ENCODE data around the gene PYDC1.
"Not testable (repeated sequence)": the region's sequence is repeated elsewhere in the genome, so short reads cannot be mapped to it uniquely, and the experiment has no call there.

The PYDC1 gene

GRCh38 chr16:31195861-31196260 is 21.1 kb downstream of the PYDC1 start:
- not testable (repeated sequence) for DNase-seq (ENCODE audit: low read depth in 2 of 2)

- no peak for DNase-seq (ENCODE audit: low read depth in 2 of 2)
Observed at GRCh38 chr16:31194898-31195297, 22.0 kb downstream of the PYDC1 start.

- no peak for DNase-seq (ENCODE audit: low read depth in 2 of 2)
Observed at GRCh38 chr16:31193874-31194273, 23.1 kb downstream of the PYDC1 start.

- no peak for DNase-seq (ENCODE audit: low read depth in 2 of 2)
Observed at GRCh38 chr16:31192856-31193642, 23.9 kb downstream of the PYDC1 start.

GRCh38 chr16:31191697-31192428 is 25.1 kb downstream of the PYDC1 start:
- DNase-seq (ENCODE audit: low read depth in 2 of 2), result no peak

- no peak for DNase-seq (ENCODE audit: low read depth in 2 of 2)
Observed at GRCh38 chr16:31190818-31191444, 26.0 kb downstream of the PYDC1 start.

GRCh38 chr16:31190061-31190460 is 26.9 kb downstream of the PYDC1 start:
- DNase-seq (ENCODE audit: low read depth in 2 of 2), result no peak

GRCh38 chr16:31189412-31189778 is 27.5 kb downstream of the PYDC1 start:
- DNase-seq (ENCODE audit: low read depth in 2 of 2), result no peak

- no peak for DNase-seq (ENCODE audit: low read depth in 2 of 2)
Observed at GRCh38 chr16:31188450-31189411, 28.2 kb downstream of the PYDC1 start.

- no peak for DNase-seq (ENCODE audit: low read depth in 2 of 2)
Observed at GRCh38 chr16:31187808-31188189, 29.1 kb downstream of the PYDC1 start.

- DNase-seq (ENCODE audit: low read depth in 2 of 2), result no peak
Observed at GRCh38 chr16:31186930-31187807, 29.8 kb downstream of the PYDC1 start.

- no peak for DNase-seq (ENCODE audit: low read depth in 2 of 2)
Observed at GRCh38 chr16:31186176-31186575, 30.8 kb downstream of the PYDC1 start.

GRCh38 chr16:31185339-31185738 is 31.6 kb downstream of the PYDC1 start:
- no peak for DNase-seq (ENCODE audit: low read depth in 2 of 2)

GRCh38 chr16:31184888-31185287 is 32.0 kb downstream of the PYDC1 start:
- DNase-seq (ENCODE audit: low read depth in 2 of 2), result no peak

GRCh38 chr16:31183432-31184428 is 33.2 kb downstream of the PYDC1 start:
- DNase-seq (ENCODE audit: low read depth in 2 of 2), result no peak

- DNase-seq (ENCODE audit: low read depth in 2 of 2), result no peak
Observed at GRCh38 chr16:31182391-31182790, 34.5 kb downstream of the PYDC1 start.

- DNase-seq (ENCODE audit: low read depth in 2 of 2), result no peak
Observed at GRCh38 chr16:31181102-31181830, 35.7 kb downstream of the PYDC1 start.

- peak; percentile 88 for DNase-seq (ENCODE audit: low read depth in 2 of 2)
Observed at GRCh38 chr16:31179747-31180459, 37.0 kb downstream of the PYDC1 start, which contains the start of gene FUS. Gene FUS (plus strand): TSS chr16:31180139. CDS start chr16:31180215, 76 bp downstream.

All from stimulated activated CD4-positive, alpha-beta T cell treated with anti-CD3 and anti-CD28 coated beads, Interleukin-15, amount 100 ng/mL, for 48 hours (primary cell).